NCI-H146 treated with DMSO at 0.1 percent for 48 hours (cell line): ENCODE measurements around the gene SEMA3C.

Experiments used
- DNase-seq: peaks from one replicate; lab custom pipeline; 2025; ENCODE audit not compliant: unreplicated experiment; lab: John Stamatoyannopoulos, UW

SEMA3C gene

GRCh38 chr7:80785276-80785675 lies 133.6 kb downstream of the SEMA3C start:
- DNase-seq: no peak

GRCh38 chr7:80783678-80784327 lies 135.0 kb downstream of the SEMA3C start:
- no peak for DNase-seq

- no peak for DNase-seq
Measured at GRCh38 chr7:80783186-80783677, 135.6 kb downstream of the SEMA3C start.

- DNase-seq: no peak
Measured at GRCh38 chr7:80781561-80781979, 137.3 kb downstream of the SEMA3C start.

GRCh38 chr7:80781146-80781545 lies 137.7 kb downstream of the SEMA3C start:
- DNase-seq: no peak

GRCh38 chr7:80779456-80779855 lies 139.4 kb downstream of the SEMA3C start:
- no peak for DNase-seq

- DNase-seq: no peak
Measured at GRCh38 chr7:80775897-80776296, 143.0 kb downstream of the SEMA3C start.

GRCh38 chr7:80775482-80775881 lies 143.4 kb downstream of the SEMA3C start:
- no peak for DNase-seq

GRCh38 chr7:80774843-80775242 lies 144.0 kb downstream of the SEMA3C start:
- no peak for DNase-seq

GRCh38 chr7:80773787-80774508 lies 144.9 kb downstream of the SEMA3C start:
- no peak for DNase-seq

GRCh38 chr7:80772347-80772993 lies 146.4 kb downstream of the SEMA3C start:
- no peak for DNase-seq

- DNase-seq: no peak
Measured at GRCh38 chr7:80771523-80771922, 147.3 kb downstream of the SEMA3C start.

- DNase-seq: no peak
Measured at GRCh38 chr7:80770675-80771081, 148.2 kb downstream of the SEMA3C start.

GRCh38 chr7:80770061-80770460 lies 148.8 kb downstream of the SEMA3C start:
- DNase-seq: no peak

GRCh38 chr7:80768756-80769155 lies 150.1 kb downstream of the SEMA3C start:
- DNase-seq: no peak

GRCh38 chr7:80767654-80768053 lies 151.2 kb downstream of the SEMA3C start:
- DNase-seq: no peak

GRCh38 chr7:80766724-80767123 lies 152.1 kb downstream of the SEMA3C start:
- no peak for DNase-seq

GRCh38 chr7:80764132-80764531 lies 154.7 kb downstream of the SEMA3C start:
- DNase-seq: no peak

- no peak for DNase-seq
Measured at GRCh38 chr7:80763704-80764103, 155.1 kb downstream of the SEMA3C start.

- no peak for DNase-seq
Measured at GRCh38 chr7:80763289-80763688, 155.6 kb downstream of the SEMA3C start.

- DNase-seq: no peak
Measured at GRCh38 chr7:80760292-80760691, 158.6 kb downstream of the SEMA3C start.
